ENCODE results near the gene FGGY.
"Not testable (repeated sequence)": the region's sequence is repeated elsewhere in the genome, so short reads cannot be mapped to it uniquely, and the experiment has no call there.

FGGY gene

GRCh38 chr1:59494145-59494833 lies 197.4 kb downstream of the FGGY start:
- no peak for DNase-seq

GRCh38 chr1:59496156-59496555 lies 199.3 kb downstream of the FGGY start:
- DNase-seq: not testable (repeated sequence)

GRCh38 chr1:59497616-59498015 lies 200.7 kb downstream of the FGGY start:
- DNase-seq: no peak

GRCh38 chr1:59498640-59499039 lies 201.7 kb downstream of the FGGY start:
- no peak for DNase-seq

GRCh38 chr1:59499273-59499942 lies 202.5 kb downstream of the FGGY start:
- no peak for DNase-seq

GRCh38 chr1:59499943-59500569 lies 203.2 kb downstream of the FGGY start:
- DNase-seq: no peak

- no peak for DNase-seq
Measured at GRCh38 chr1:59500950-59501742, 204.3 kb downstream of the FGGY start.

- no peak for DNase-seq
Measured at GRCh38 chr1:59502009-59502691, 205.3 kb downstream of the FGGY start.

- no peak for DNase-seq
Measured at GRCh38 chr1:59504276-59504675, 207.4 kb downstream of the FGGY start.

GRCh38 chr1:59505596-59506028 lies 208.7 kb downstream of the FGGY start:
- peak; percentile 37 for DNase-seq

- no peak for DNase-seq
Measured at GRCh38 chr1:59506952-59507351, 210.1 kb downstream of the FGGY start.

GRCh38 chr1:59509341-59509875 lies 212.5 kb downstream of the FGGY start:
- DNase-seq: no peak

GRCh38 chr1:59510249-59510648 lies 213.4 kb downstream of the FGGY start:
- DNase-seq: no peak

GRCh38 chr1:59511476-59512465 lies 214.9 kb downstream of the FGGY start:
- DNase-seq: no peak

- DNase-seq: no peak
Measured at GRCh38 chr1:59512702-59513101, 215.8 kb downstream of the FGGY start.

GRCh38 chr1:59514061-59514909 lies 217.4 kb downstream of the FGGY start:
- no peak for DNase-seq

- DNase-seq: no peak
Measured at GRCh38 chr1:59516881-59517280, 220.0 kb downstream of the FGGY start.

GRCh38 chr1:59520194-59520593 lies 223.3 kb downstream of the FGGY start:
- no peak for DNase-seq

GRCh38 chr1:59520827-59521418 lies 224.0 kb downstream of the FGGY start:
- no peak for DNase-seq

GRCh38 chr1:59521456-59521855 lies 224.6 kb downstream of the FGGY start:
- no peak for DNase-seq

All from retina (tissue), 1 donor.